GM12872 (cell line): ENCODE results near the gene PNKD.

Experiments
- CTCF ChIP-seq: IDR thresholded peaks from 3 replicates; pipeline ENCODE4 v1.5.1; 2011; ENCODE audit warnings: low read depth, mild to moderate bottlenecking, low read length, moderate library complexity; ENCODE audit not compliant: insufficient read depth

Gene PNKD

GRCh38 chr2:218366621-218367414, 96.5 kb downstream of the PNKD start:
- no peak for TF ChIP-seq CTCF

- no peak for TF ChIP-seq CTCF
Measured at GRCh38 chr2:218367415-218368149, 97.3 kb downstream of the PNKD start.

- TF ChIP-seq CTCF: no peak
Measured at GRCh38 chr2:218368150-218368528, 97.8 kb downstream of the PNKD start.

- no peak for TF ChIP-seq CTCF
Measured at GRCh38 chr2:218368621-218369153, 98.4 kb downstream of the PNKD start.

- no peak for TF ChIP-seq CTCF
Measured at GRCh38 chr2:218369330-218369729, 99.0 kb downstream of the PNKD start.

GRCh38 chr2:218370410-218371063, 100.2 kb downstream of the PNKD start:
- TF ChIP-seq CTCF: no peak

- no peak for TF ChIP-seq CTCF
Measured at GRCh38 chr2:218371983-218372350, 101.6 kb downstream of the PNKD start.
